ENCODE data around the gene ZNF135.
A peak's percentile ranks its signal among the peaks of the same experiment; 100 is the strongest.

The ZNF135 gene

GRCh38 chr19:58059003-58059670, at the start of gene ZNF135:
ZNF135 (plus strand) TSS chr19:58059282; CDS start chr19:58060003, 721 bp downstream.
- peak; percentile 59 for DNase-seq

GRCh38 chr19:58009301-58009665, 49.8 kb upstream of the ZNF135 start:
- DNase-seq = no peak

GRCh38 chr19:58009666-58010301, 49.3 kb upstream of the ZNF135 start:
- peak; percentile 42 for DNase-seq

GRCh38 chr19:58010507-58010906, 48.6 kb upstream of the ZNF135 start:
- DNase-seq = no peak

GRCh38 chr19:58014141-58014540, 44.9 kb upstream of the ZNF135 start:
- no peak for DNase-seq

- no peak for DNase-seq
Measured at GRCh38 chr19:58020129-58020528, 39.0 kb upstream of the ZNF135 start.

- DNase-seq = no peak
Measured at GRCh38 chr19:58021541-58022282, 37.4 kb upstream of the ZNF135 start.

- no peak for DNase-seq
Measured at GRCh38 chr19:58022283-58022660, 36.8 kb upstream of the ZNF135 start.

- DNase-seq = no peak
Measured at GRCh38 chr19:58024661-58025060, 34.4 kb upstream of the ZNF135 start.

GRCh38 chr19:58033741-58034476, 25.2 kb upstream of the ZNF135 start, which contains the start of gene ZSCAN1:
ZSCAN1 (plus strand) TSS chr19:58034025; CDS start chr19:58037837, 3,812 bp downstream.
- DNase-seq = peak; percentile 16

GRCh38 chr19:58034477-58034793, 24.6 kb upstream of the ZNF135 start:
- no peak for DNase-seq

GRCh38 chr19:58035863-58036262, 23.2 kb upstream of the ZNF135 start:
- no peak for DNase-seq

GRCh38 chr19:58037927-58038687, 21.0 kb upstream of the ZNF135 start:
- DNase-seq = no peak

GRCh38 chr19:58038688-58039204, 20.3 kb upstream of the ZNF135 start:
- no peak for DNase-seq

GRCh38 chr19:58040751-58041525, 18.1 kb upstream of the ZNF135 start:
- no peak for DNase-seq

- DNase-seq = no peak
Measured at GRCh38 chr19:58042495-58043340, 16.4 kb upstream of the ZNF135 start.

- DNase-seq = no peak
Measured at GRCh38 chr19:58044391-58044790, 14.7 kb upstream of the ZNF135 start.

GRCh38 chr19:58044886-58045285, 14.2 kb upstream of the ZNF135 start:
- no peak for DNase-seq

- DNase-seq = no peak
Measured at GRCh38 chr19:58045411-58046050, 13.6 kb upstream of the ZNF135 start.

GRCh38 chr19:58046856-58047255, 12.2 kb upstream of the ZNF135 start:
- DNase-seq = no peak

Measured in stimulated activated CD4-positive, alpha-beta T cell treated with anti-CD3 and anti-CD28 coated beads, Interleukin-12 subunit alpha, Interleukin-12 subunit beta, amount 100 ng/mL, for 4 hours (primary cell).